HG03571 (cell line): ENCODE results near the gene SOCS3.
"Not testable (repeated sequence)": the region's sequence is repeated elsewhere in the genome, so short reads cannot be mapped to it uniquely, and the experiment has no call there.

Experiments used
- ATAC-seq: cut with Tn5 transposase; IDR thresholded peaks from one replicate; pipeline ENCODE4 v1.9.1; 2021; ENCODE audit not compliant: unreplicated experiment

Gene SOCS3

GRCh38 chr17:78313735-78314648, 45.9 kb downstream of the SOCS3 start:
- no peak for ATAC-seq

- ATAC-seq: not testable (repeated sequence)
Measured at GRCh38 chr17:78309659-78310255, 50.1 kb downstream of the SOCS3 start.

GRCh38 chr17:78307887-78308638, 51.8 kb downstream of the SOCS3 start:
- ATAC-seq: no peak

GRCh38 chr17:78306913-78307312, 53.0 kb downstream of the SOCS3 start:
- no peak for ATAC-seq
